Esophagus muscularis mucosa (tissue), 3 donors: ENCODE data around the gene HAUS8.

Source experiments
- POLR2AphosphoS5 ChIP-seq, 2 donors: sonication (generic); formaldehyde crosslinking; IDR thresholded peaks; one replicate each; pipeline ENCODE4 v1.6.1; 2017; ENCODE audit warnings: antibody characterized with exemption in 2 of 2
- TF ChIP-seq, protein P1 (sequence below), 3 experiments: fragments of 200-600 bp in 2 of 3; fragments of 450-650 bp in 1 of 3; sonication (generic) in 2 of 3; IDR thresholded peaks; one replicate each; pipeline ENCODE4 v1.5.1; 2017 to 2019; ENCODE audit warnings: antibody characterized with exemption in 3 of 3, mild to moderate bottlenecking in 2 of 3, moderate library complexity in 1 of 3

DNA sequence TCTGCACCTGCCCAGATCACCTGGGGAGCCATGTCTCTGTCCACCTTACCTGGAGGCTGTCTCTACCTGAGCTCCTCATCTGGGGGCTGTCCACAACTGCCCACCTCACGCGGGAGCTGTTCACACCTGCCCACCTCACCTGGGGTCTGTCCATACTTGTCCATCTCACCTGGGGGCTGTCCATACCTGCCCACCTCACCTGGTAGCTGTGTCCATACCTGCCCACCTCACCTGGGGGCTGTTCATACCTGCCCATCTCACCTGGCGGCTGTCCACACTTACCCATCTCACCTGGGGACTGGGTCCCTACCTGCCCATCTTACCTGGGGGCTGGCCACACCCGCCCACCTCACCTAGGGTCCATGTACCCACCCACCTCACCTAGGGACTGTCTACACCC is 38.6 kb downstream of the HAUS8 start:
- TF ChIP-seq, protein P1, sequence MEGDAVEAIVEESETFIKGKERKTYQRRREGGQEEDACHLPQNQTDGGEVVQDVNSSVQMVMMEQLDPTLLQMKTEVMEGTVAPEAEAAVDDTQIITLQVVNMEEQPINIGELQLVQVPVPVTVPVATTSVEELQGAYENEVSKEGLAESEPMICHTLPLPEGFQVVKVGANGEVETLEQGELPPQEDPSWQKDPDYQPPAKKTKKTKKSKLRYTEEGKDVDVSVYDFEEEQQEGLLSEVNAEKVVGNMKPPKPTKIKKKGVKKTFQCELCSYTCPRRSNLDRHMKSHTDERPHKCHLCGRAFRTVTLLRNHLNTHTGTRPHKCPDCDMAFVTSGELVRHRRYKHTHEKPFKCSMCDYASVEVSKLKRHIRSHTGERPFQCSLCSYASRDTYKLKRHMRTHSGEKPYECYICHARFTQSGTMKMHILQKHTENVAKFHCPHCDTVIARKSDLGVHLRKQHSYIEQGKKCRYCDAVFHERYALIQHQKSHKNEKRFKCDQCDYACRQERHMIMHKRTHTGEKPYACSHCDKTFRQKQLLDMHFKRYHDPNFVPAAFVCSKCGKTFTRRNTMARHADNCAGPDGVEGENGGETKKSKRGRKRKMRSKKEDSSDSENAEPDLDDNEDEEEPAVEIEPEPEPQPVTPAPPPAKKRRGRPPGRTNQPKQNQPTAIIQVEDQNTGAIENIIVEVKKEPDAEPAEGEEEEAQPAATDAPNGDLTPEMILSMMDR (IDR thresholded peaks at IDR 0.05) = no peak
- TF ChIP-seq POLR2AphosphoS5 (IDR thresholded peaks at IDR 0.05) = no peak
